Epithelial cell of esophagus (primary cell): Measurements from ENCODE around the gene BPIFB4.

Experiments used
- DNase-seq: peaks from one replicate; pipeline ENCODE4 v3.0.0; 2010; ENCODE audit warnings: low read depth
- H3K4me3 ChIP-seq: 2 replicates; pipeline ENCODE4 v1.5.1; 2011; ENCODE audit warnings: mild to moderate bottlenecking, low read length, control low read depth
- TF ChIP-seq, protein P1 (sequence below): IDR thresholded peaks from 2 replicates; pipeline ENCODE4 v1.5.1; 2011; ENCODE audit warnings: low read depth, mild to moderate bottlenecking, low read length, control low read depth, inconsistent platforms; ENCODE audit not compliant: insufficient read depth; ENCODE audit errors: missing control alignments

BPIFB4 gene

DNA sequence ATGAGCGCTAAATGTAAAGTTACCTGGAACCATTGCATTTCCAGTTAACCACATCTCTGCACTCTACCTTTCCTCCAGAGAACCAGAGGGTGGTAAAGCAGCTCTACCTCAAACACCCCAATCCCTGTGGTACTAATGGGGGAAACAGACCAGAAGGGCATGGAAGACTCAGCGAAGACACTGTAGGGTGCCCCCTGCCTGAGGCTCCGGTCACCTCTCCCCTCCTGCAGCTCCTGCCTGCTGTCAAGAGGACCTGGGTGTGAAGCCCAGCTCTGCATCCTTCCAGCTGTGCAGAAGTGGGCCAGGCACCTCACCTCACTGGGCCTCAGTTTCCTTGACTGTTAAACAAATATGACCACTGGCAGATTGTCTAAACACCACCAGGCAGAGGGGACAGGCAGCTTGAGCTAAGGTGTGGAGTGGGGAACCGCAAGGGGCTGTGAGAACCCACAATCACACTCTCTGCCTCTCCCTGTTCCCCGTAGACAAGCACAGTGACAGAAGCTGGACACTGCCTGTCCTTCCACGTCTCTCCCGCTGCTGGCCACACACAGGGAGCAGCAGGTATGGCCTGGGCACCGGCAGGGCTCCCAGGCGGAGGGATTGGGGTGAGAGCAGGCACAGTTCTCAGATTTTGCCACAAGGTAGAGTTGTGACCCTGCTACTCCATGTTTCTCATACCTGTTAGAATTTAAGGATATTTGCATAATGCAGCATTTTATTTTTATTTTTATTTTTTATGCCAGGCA, 79.4 kb downstream of the BPIFB4 start:
- TF ChIP-seq, protein P1, sequence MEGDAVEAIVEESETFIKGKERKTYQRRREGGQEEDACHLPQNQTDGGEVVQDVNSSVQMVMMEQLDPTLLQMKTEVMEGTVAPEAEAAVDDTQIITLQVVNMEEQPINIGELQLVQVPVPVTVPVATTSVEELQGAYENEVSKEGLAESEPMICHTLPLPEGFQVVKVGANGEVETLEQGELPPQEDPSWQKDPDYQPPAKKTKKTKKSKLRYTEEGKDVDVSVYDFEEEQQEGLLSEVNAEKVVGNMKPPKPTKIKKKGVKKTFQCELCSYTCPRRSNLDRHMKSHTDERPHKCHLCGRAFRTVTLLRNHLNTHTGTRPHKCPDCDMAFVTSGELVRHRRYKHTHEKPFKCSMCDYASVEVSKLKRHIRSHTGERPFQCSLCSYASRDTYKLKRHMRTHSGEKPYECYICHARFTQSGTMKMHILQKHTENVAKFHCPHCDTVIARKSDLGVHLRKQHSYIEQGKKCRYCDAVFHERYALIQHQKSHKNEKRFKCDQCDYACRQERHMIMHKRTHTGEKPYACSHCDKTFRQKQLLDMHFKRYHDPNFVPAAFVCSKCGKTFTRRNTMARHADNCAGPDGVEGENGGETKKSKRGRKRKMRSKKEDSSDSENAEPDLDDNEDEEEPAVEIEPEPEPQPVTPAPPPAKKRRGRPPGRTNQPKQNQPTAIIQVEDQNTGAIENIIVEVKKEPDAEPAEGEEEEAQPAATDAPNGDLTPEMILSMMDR: no peak
- no peak overlapping the region for H3K4me3 ChIP-seq
- no peak for DNase-seq

DNA sequence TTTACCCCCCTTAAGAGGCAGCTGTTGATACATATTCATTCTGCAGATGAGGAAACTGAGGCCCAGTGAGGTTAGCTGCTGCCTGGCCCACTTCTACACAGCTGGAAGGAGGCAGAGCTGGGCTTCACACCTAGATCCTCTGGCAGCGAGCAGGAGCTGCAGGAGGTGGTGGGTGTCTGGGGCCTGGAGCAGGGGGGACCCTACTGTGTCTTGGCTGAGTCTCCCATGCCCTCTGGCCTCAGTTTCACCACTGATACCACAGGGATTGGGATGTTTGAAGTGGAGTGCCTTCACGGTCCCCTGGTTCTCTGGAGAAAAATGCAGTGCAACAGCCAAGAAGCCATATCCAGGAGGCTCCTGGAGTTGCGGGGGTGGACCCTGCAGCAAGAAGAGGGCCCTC, 80.3 kb downstream of the BPIFB4 start:
- H3K4me3 ChIP-seq: no peak overlapping the region
- DNase-seq: no peak
- TF ChIP-seq, protein P1: no peak

DNA sequence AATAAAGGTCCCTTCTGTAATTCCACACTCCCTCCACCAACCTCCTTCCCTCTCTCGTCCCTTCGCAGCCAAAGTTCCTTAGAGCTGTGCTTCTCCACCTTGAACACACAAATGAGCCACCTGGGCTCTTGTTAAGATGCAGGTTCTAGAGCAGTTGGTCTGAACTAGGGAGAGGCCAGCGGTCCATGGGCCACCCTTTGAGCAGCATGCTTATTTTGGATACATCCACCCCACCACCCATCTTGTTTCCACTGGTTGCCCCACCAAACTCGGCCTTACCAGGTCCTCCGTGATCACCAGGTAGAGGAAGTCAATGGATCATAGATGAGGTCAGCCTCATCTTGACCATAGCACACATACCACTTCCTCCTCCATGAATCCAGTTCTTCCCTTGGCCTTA, 81.2 kb downstream of the BPIFB4 start:
- TF ChIP-seq, protein P1: no peak
- H3K4me3 ChIP-seq: no peak overlapping the region
- DNase-seq: no peak
